K562 (cell line): ENCODE results near the gene ZKSCAN3. TPM values are rescaled to one million over a fixed set of nuclear protein-coding genes. Genes with fewer than 3 reads are reported as not detected.

ENCODE experiments used
- BHLHE40 ChIP-seq: IDR thresholded peaks from 2 replicates; pipeline ENCODE4 v1.6.1; 2011; ENCODE audit warnings: low read length, improper control_type of control experiment
- CBFA2T2 ChIP-seq: fragments of 450-650 bp; conservative IDR thresholded peaks from 2 replicates; pipeline ENCODE4 v1.6.1; 2017; ENCODE audit warnings: mild to moderate bottlenecking
- ETV5 ChIP-seq: sonication (generic); formaldehyde crosslinking; IDR thresholded peaks from 2 replicates; pipeline ENCODE4 v1.4.0; 2020; ENCODE audit warnings: low read depth, mild to moderate bottlenecking, missing genetic modification reagents
- FIP1L1 ChIP-seq: fragments of 200-400 bp; formaldehyde crosslinking; IDR thresholded peaks from 2 replicates; pipeline ENCODE4 v1.6.1; 2018; ENCODE audit warnings: mild to moderate bottlenecking, low read depth, low read length; ENCODE audit not compliant: poor library complexity, severe bottlenecking
- GABPA ChIP-seq: fragments of 200-800 bp; sonication (Bioruptor generic); conservative IDR thresholded peaks from 2 replicates; pipeline ENCODE4 v1.6.1; 2016; ENCODE audit warnings: low read depth, missing genetic modification characterization, missing compliant biosample characterization
- GATAD2A ChIP-seq: fragments of 450-650 bp; IDR thresholded peaks from 2 replicates; pipeline ENCODE4 v1.6.1; 2017
- HDAC2 ChIP-seq: fragments of 450-650 bp; IDR thresholded peaks from 2 replicates; pipeline ENCODE4 v1.6.1; 2016; ENCODE audit warnings: mild to moderate bottlenecking
- KLF10 ChIP-seq: fragments of 250-450 bp; sonication (Bioruptor Pico); IDR thresholded peaks from 2 replicates; pipeline ENCODE4 v1.6.1; 2021; ENCODE audit warnings: matching md5 sums
- PKNOX1 ChIP-seq: fragments of 450-650 bp; IDR thresholded peaks from 2 replicates; pipeline ENCODE4 v1.6.1; 2016
- REST ChIP-seq, 2 experiments: fragments of 450-650 bp; formaldehyde crosslinking in 1 of 2; IDR thresholded peaks; 2 replicates each; pipeline versions ENCODE4 v1.4.0 to v1.6.1; 2014 to 2020; ENCODE audit warnings: mild to moderate bottlenecking in 2 of 2, borderline replicate concordance in 1 of 2, low read depth in 1 of 2
- SIN3B ChIP-seq: fragments of 450-650 bp; IDR thresholded peaks from 2 replicates; pipeline ENCODE4 v1.6.1; 2017; ENCODE audit warnings: low read depth, mild to moderate bottlenecking, moderate library complexity
- ZFP1 ChIP-seq: fragments of 450-650 bp; formaldehyde crosslinking; IDR thresholded peaks from 2 replicates; pipeline ENCODE4 v1.4.0; 2020; ENCODE audit warnings: mild to moderate bottlenecking, mixed read lengths
- ZKSCAN8 ChIP-seq: fragments of 200-800 bp; sonication (Bioruptor generic); IDR thresholded peaks from 2 replicates; pipeline ENCODE4 v1.6.1; 2016; ENCODE audit warnings: missing genetic modification characterization, missing compliant biosample characterization
- ZNF449 ChIP-seq: fragments of 250-450 bp; sonication (Bioruptor Pico); IDR thresholded peaks from 2 replicates; pipeline ENCODE4 v1.8.0; 2022; ENCODE audit warnings: moderate library complexity, mild to moderate bottlenecking, inconsistent platforms
- ZNF561 ChIP-seq: fragments of 450-650 bp; formaldehyde crosslinking; conservative IDR thresholded peaks from 2 replicates; pipeline ENCODE4 v1.4.0; 2020; ENCODE audit warnings: mild to moderate bottlenecking, moderate library complexity
- ZNF740 ChIP-seq, 3 experiments: fragments of 200-800 bp in 1 of 3; sonication (Bioruptor generic) in 1 of 3; sonication (generic) in 1 of 3; formaldehyde crosslinking in 1 of 3; IDR thresholded peaks; 2 replicates each; pipeline versions ENCODE4 v1.6.1 to v1.8.0; 2016 to 2022; ENCODE audit warnings: mild to moderate bottlenecking in 2 of 3, missing compliant biosample characterization in 2 of 3, missing genetic modification characterization in 2 of 3, missing genetic modification reagents in 1 of 3
- polyA plus RNA-seq, 8 experiments: library from polyadenylated mRNA; depleted of rRNA in 4 of 8; stranded (reverse) in 5 of 8; unstranded in 3 of 8; fragments of >200 nt; fragmentation: Nextera tagmentation in 2 of 8; fragmentation: Illumina TruSeq in 1 of 8; extraction: Ambion mirVana in 2 of 8; extraction: Trizol in 1 of 8; gene quantifications; 2 replicates each; pipeline versions ENCODE4 v1.2.1 to v1.2.3, GENCODE V29; 2011 to 2014; ENCODE audit warnings: inconsistent platforms in 1 of 8, missing spikeins in 1 of 8
- total RNA-seq, 7 experiments: library from RNA; depleted of rRNA in 6 of 7; stranded (reverse); fragments of >200 nt in 6 of 7; fragmentation: Illumina TruSeq in 2 of 7; extraction: Trizol in 2 of 7; gene quantifications; 2 replicates each; pipeline versions ENCODE4 v1.2.1 to v1.2.3, GENCODE V29; 2011 to 2021; ENCODE audit warnings: low replicate concordance in 1 of 7

ZKSCAN3 gene
- total and polyA plus RNA-seq, 9 of the 15 experiments (the other 6 are each of a cell fraction or from before 2014, with no cell fraction given): 3.0 to 12.4 (median 10.2) TPM

GRCh38 chr6:28399350-28400121 lies 49.8 kb downstream of the ZKSCAN3 start, which contains the start of gene ZSCAN12 (continued):
- TF ChIP-seq ZNF740 (CRISPR knock-in tag; IDR thresholded peaks at IDR 0.05) (no peak), ZNF740 (tag; IDR thresholded peaks at IDR 0.05) (no peak), GATAD2A (peak; percentile 93), KLF10 (CRISPR knock-in tag) (no peak), ZNF449 (CRISPR knock-in tag) (no peak), PKNOX1 (peak; percentile 69), ZKSCAN8 (CRISPR knock-in tag) (0 out of 2 replicates have a peak, but pooled peaks have one; percentile 23), REST (IDR thresholded peaks at IDR 0.05; ENCODE audit: borderline replicate concordance) (peak; percentile 29), REST (CRISPR knock-in tag; IDR thresholded peaks at IDR 0.05; ENCODE audit: low read depth) (no peak), FIP1L1 (peak; percentile 42), ZFP1 (no peak), GABPA (tag) (peak; percentile 100), ETV5 (peak; percentile 100), CBFA2T2 (no peak), BHLHE40 (peak; percentile 44), ZNF561 (CRISPR knock-in tag) (no peak), SIN3B (peak; percentile 79), HDAC2 (peak; percentile 86)
